NT2/D1 (cell line): ENCODE data around the gene PPP1R14B.

Source experiments
- DNase-seq: peaks from one replicate; pipeline ENCODE4 v3.0.0-alpha.2; 2011; ENCODE audit warnings: low read depth, low spot score
- H3K27me3 ChIP-seq: 2 replicates; pipeline ENCODE4 v1.6.0; 2011; ENCODE audit warnings: mild to moderate bottlenecking; ENCODE audit not compliant: insufficient read length, insufficient read depth
- H3K36me3 ChIP-seq: 2 replicates; pipeline ENCODE4 v1.6.1; 2011; ENCODE audit warnings: mild to moderate bottlenecking, low read length, mixed read lengths; ENCODE audit not compliant: insufficient read depth, insufficient read length
- H3K4me1 ChIP-seq: 2 replicates; pipeline ENCODE4 v1.5.1; 2011; ENCODE audit not compliant: insufficient read depth, insufficient read length
- H3K4me3 ChIP-seq: 2 replicates; pipeline ENCODE4 v1.5.1; 2011; ENCODE audit warnings: low read depth; ENCODE audit not compliant: insufficient read length
- H3K9ac ChIP-seq: 2 replicates; pipeline ENCODE4 v1.6.0; 2011; ENCODE audit warnings: low read depth; ENCODE audit not compliant: insufficient read length
- H3K9me3 ChIP-seq: 2 replicates; pipeline ENCODE4 v1.5.1; 2011; ENCODE audit warnings: mild to moderate bottlenecking, low read length; ENCODE audit not compliant: insufficient read depth
- SUZ12 ChIP-seq: IDR thresholded peaks from 2 replicates; pipeline ENCODE4 v1.6.1; 2011; ENCODE audit not compliant: insufficient read length, insufficient read depth; ENCODE audit errors: extremely low read depth
- YY1 ChIP-seq: IDR thresholded peaks from 2 replicates; pipeline ENCODE4 v1.6.1; 2011; ENCODE audit not compliant: insufficient read length, insufficient read depth
- ZNF274 ChIP-seq: IDR thresholded peaks from 2 replicates; pipeline ENCODE4 v1.6.1; 2011; ENCODE audit warnings: mild to moderate bottlenecking, low read depth, low read length

Gene PPP1R14B

GRCh38 chr11:64263021-64263946 lies 16.5 kb upstream of the PPP1R14B start:
- peaks cover 23% of the 10 kb centered on the region for H3K4me1 ChIP-seq
- peaks cover 87% of the 10 kb centered on the region for H3K36me3 ChIP-seq
- no peak for DNase-seq
- no peaks in the 10 kb centered on the region for H3K27me3 ChIP-seq
- H3K4me3 ChIP-seq, result no peak overlapping the region
- H3K9me3 ChIP-seq, result no peaks in the 10 kb centered on the region
- TF ChIP-seq ZNF274, result no peak
- TF ChIP-seq SUZ12, result no peak
- TF ChIP-seq YY1, result no peak
- H3K9ac ChIP-seq, result peak overlapping the region; percentile 61

DNA sequence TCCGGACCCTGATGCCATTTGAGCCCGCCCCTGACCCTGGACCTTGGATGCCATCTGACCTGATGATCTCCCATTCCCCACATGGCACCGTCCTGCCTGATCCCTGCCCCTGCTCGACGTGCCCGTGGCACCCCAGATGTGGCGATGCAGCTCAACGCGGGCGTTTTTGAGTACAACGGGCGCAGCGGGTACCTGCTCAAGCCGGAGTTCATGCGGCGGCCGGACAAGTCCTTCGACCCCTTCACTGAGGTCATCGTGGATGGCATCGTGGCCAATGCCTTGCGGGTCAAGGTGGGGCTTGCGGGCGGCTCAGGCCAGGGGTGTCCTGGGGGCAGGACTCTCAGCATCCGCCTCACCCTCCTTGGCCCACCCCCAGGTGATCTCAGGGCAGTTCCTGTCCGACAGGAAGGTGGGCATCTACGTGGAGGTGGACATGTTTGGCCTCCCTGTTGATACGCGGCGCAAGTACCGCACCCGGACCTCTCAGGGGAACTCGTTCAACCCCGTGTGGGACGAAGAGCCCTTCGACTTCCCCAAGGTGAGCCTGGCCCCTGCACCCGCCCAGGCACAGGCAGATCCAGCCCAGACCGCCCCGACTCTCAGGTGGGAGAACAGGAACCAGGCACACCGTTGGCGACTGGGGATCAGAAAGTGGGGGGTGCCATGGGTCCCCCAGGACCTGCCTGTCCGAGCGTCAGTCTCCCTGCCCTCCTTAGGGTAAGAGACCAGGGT lies 15.7 kb upstream of the PPP1R14B start:
- TF ChIP-seq ZNF274, result no peak
- no peak for TF ChIP-seq SUZ12
- TF ChIP-seq YY1, result no peak
- Histone ChIP-seq H3K4me1 (peaks cover 17% of the 10 kb centered on the region), H3K4me3 (no peak overlapping the region), H3K36me3 (peaks cover 89% of the 10 kb centered on the region), H3K9ac (no peak overlapping the region), H3K27me3 (no peaks in the 10 kb centered on the region), H3K9me3 (no peaks in the 10 kb centered on the region)
- no peak for DNase-seq

DNA sequence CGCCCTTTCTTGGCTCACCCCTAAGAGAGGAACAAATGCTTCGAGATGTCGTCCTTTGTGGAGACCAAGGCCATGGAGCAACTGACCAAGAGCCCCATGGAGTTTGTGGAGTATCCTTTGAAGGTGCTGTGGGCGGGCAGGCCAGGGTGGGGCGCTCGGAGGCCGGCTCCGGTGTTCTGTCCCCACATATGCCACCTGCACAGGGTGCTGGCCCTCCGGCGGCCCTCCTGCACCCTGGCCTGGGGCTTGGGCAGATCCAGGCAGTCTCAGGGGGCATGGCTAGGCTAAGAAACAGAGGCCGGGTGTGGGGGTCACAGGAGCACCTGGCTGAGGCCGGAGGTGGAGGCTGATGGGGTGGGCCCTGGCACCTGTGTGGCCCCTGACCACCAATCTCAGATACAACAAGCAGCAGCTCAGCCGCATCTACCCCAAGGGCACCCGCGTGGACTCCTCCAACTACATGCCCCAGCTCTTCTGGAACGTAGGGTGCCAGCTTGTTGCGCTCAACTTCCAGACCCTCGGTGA lies 14.9 kb upstream of the PPP1R14B start:
- Histone ChIP-seq H3K36me3 (peaks cover 84% of the 10 kb centered on the region), H3K4me3 (no peak overlapping the region), H3K4me1 (peaks cover 18% of the 10 kb centered on the region), H3K9ac (no peak overlapping the region), H3K27me3 (no peaks in the 10 kb centered on the region), H3K9me3 (no peaks in the 10 kb centered on the region)
- no peak for DNase-seq
- no peak for TF ChIP-seq ZNF274
- TF ChIP-seq SUZ12, result no peak
- no peak for TF ChIP-seq YY1

DNA sequence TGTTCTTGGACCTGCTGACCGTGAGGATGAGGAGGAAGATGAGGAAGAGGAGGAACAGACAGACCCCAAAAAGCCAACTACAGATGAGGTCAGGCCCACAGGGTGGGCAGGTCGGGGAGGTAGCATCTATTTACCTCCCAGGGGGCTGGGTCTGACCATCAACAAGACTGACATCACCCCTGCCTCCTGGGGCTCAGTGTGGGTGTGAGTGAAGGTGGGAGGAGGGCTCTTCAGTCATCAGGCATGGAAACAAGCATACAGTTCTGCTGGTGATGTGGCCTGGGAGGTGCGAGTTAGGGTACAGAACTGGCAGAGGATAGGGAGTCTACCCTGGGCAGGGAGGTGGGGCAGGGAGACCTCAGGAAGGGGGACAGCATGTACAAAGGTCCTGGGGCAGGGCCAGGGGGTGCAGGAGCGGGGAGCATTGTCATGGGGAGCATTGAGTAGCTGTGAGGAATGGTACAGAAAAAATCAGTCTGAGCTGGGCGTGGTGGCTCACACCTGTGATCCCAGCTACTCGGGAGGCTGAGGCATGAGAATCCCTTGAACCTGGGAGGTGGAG lies 13.5 kb upstream of the PPP1R14B start:
- no peak for DNase-seq
- H3K36me3 ChIP-seq, result peaks cover 84% of the 10 kb centered on the region
- no peaks in the 10 kb centered on the region for H3K27me3 ChIP-seq
- no peaks in the 10 kb centered on the region for H3K9me3 ChIP-seq
- TF ChIP-seq YY1 (no peak), ZNF274 (no peak), SUZ12 (no peak)
- peaks cover 20% of the 10 kb centered on the region for H3K4me1 ChIP-seq
- no peak overlapping the region for H3K9ac ChIP-seq
- H3K4me3 ChIP-seq, result no peak overlapping the region

DNA sequence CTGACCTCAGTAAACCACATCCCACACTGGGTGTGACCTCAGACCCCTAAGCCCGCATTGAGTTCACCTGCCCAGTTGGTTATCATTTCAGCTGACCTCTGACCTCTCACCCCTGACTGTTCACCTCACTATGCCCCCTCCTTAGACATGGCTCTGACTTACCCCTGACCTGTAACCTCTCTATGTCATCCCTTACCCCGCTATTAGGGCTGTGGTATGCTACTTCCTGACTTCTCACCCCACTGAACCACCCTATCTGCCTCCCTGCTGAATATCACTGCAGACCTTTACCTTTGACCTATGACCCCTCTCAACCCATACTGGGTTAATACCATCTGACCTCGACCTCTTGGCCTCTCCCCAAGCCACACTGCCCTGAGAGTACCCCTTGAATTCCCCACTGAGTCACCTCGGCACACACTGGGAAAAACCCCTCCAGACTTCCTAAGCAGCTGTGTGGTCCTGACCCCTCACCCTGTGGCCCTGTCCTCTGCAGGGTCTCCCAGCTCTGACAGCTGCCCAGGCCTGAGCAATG lies 12.9 kb upstream of the PPP1R14B start:
- H3K9me3 ChIP-seq, result no peaks in the 10 kb centered on the region
- H3K9ac ChIP-seq, result no peak overlapping the region
- DNase-seq, result no peak
- TF ChIP-seq YY1, result no peak
- no peak for TF ChIP-seq SUZ12
- no peak for TF ChIP-seq ZNF274
- peaks cover 20% of the 10 kb centered on the region for H3K4me1 ChIP-seq
- no peak overlapping the region for H3K4me3 ChIP-seq
- peaks cover 87% of the 10 kb centered on the region for H3K36me3 ChIP-seq
- no peaks in the 10 kb centered on the region for H3K27me3 ChIP-seq

DNA sequence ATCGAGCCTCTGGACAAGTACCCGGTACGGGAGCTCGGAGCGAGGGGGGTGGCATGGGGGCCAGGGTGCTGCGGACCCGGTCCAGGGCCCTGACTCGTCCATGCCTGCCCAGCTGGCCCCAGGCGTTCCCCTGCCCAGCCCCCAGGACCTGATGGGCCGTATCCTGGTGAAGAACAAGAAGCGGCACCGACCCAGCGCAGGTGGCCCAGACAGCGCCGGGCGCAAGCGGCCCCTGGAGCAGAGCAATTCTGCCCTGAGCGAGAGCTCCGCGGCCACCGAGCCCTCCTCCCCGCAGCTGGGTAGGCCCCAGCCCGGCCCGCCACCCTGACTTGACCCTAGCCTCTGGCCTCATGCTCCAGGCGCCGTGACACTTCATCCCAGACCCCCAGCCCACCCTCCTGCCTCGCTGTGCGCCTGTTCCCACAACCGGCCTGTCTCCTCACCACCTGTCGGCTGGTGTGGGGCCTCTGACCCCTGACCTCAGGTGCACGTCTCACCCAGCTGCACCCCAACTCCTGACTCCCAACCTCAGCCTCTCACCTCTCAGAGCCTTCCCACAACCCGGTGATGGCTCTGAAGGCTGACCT lies 12.3 kb upstream of the PPP1R14B start:
- Histone ChIP-seq H3K27me3 (no peaks in the 10 kb centered on the region), H3K36me3 (peaks cover 87% of the 10 kb centered on the region), H3K9ac (no peak overlapping the region), H3K9me3 (no peaks in the 10 kb centered on the region), H3K4me3 (no peak overlapping the region), H3K4me1 (peaks cover 17% of the 10 kb centered on the region)
- DNase-seq, result no peak
- TF ChIP-seq YY1 (no peak), ZNF274 (no peak), SUZ12 (no peak)
